Testis (tissue), 3 donors: ENCODE results near the gene C6orf136. TPM values are rescaled to one million over a fixed set of nuclear protein-coding genes. Genes with fewer than 3 reads are reported as not detected.

Experiments
- DNase-seq: peaks from one replicate; pipeline ENCODE4 v3.0.0-alpha.2; 2019
- H3K27ac ChIP-seq, 2 donors: fragments of 200-600 bp; sonication (generic); one replicate each; pipeline ENCODE4 v1.5.1; 2019
- H3K27me3 ChIP-seq: fragments of 200-600 bp; sonication (generic); one replicate; pipeline ENCODE4 v1.5.1; 2019
- H3K36me3 ChIP-seq: fragments of 200-600 bp; sonication (generic); one replicate; pipeline ENCODE4 v1.5.1; 2017; ENCODE audit warnings: low read depth; ENCODE audit errors: missing control alignments
- H3K4me1 ChIP-seq: fragments of 200-600 bp; sonication (generic); one replicate; pipeline ENCODE4 v1.5.1; 2019
- H3K4me3 ChIP-seq, 2 donors: fragments of 200-600 bp; sonication (generic); one replicate each; pipeline ENCODE4 v1.5.1; 2017 to 2019
- H3K9me3 ChIP-seq: fragments of 200-600 bp; sonication (generic); one replicate; pipeline ENCODE4 v1.5.1; 2017
- POLR2A ChIP-seq: fragments of 450-650 bp; IDR thresholded peaks from one replicate; pipeline ENCODE4 v1.6.1; 2017; ENCODE audit warnings: antibody characterized with exemption, mild to moderate bottlenecking, moderate library complexity
- WGBS, 2 donors: methylation state at CpG; one replicate each; pipeline ENCODE4 v1.1.5; 2018; 5-methylcytosine and 5-hydroxymethylcytosine counted together
- intact Hi-C: fragments of 100-400 bp; cut with DNase I; formaldehyde crosslinking; loops from one replicate; pipeline ENCODE4 v1.15.1; 2023; ENCODE audit warnings: low total_unique reads
- polyA plus RNA-seq: library from polyadenylated mRNA; stranded (reverse); fragments of 350-450 nt; fragmentation: Illumina TruSeq; extraction: RNeasy Lipid Tissue Mini Kit (QIAGEN cat#74804); gene quantifications from one replicate; pipeline ENCODE4 v1.2.3, GENCODE V29; 2014; ENCODE audit warnings: low read depth, low replicate concordance; ENCODE audit not compliant: insufficient read depth
- total RNA-seq, 2 donors: library from RNA; depleted of rRNA; stranded (reverse); fragments of >200 nt; gene quantifications; one replicate each; pipeline ENCODE4 v1.2.3, GENCODE V29; 2016
- TF ChIP-seq, protein P1 (sequence below), 3 experiments: fragments of 450-650 bp in 2 of 3; fragments of 200-600 bp in 1 of 3; sonication (generic) in 1 of 3; IDR thresholded peaks; one replicate each; pipeline ENCODE4 v1.5.1; 2016 to 2019; ENCODE audit warnings: antibody characterized with exemption in 3 of 3, mild to moderate bottlenecking in 2 of 3, moderate library complexity in 1 of 3

C6orf136 gene
- total and polyA plus RNA-seq, 3 donors from 2014 or later = 17.8 to 26.0 (median 22.0) TPM

DNA sequence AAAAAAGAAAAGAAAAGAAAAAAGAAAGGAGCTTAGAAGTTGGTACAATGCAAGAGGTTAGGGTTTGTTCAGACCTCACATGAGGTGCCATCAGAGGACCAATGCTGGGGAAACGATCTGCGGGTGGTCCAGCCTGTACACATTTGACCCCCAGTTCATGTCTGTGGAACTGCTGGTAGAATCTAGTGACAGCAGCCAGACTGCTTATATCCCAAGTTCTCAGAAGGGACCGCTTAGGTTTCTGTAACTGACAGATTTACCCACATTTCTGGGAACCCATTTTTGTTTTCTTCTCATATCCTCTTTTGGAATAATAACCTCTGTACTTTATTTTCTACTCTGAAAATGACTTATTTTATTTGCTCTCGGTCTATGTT is 34.8 kb downstream of the C6orf136 start:
- Histone ChIP-seq H3K27me3 (no peaks in the 10 kb centered on the region), H3K4me3 (no peak overlapping the region), H3K27ac (peak overlapping the region; percentile 89 to 94), H3K9me3 (no peaks in the 10 kb centered on the region), H3K4me1 (peaks cover 29% of the 10 kb centered on the region), H3K36me3 (no peaks in the 10 kb centered on the region)
- WGBS, 2 donors = 61 to 76% methylated on average over 4 of the region's 4 CpGs
- TF ChIP-seq, protein P1, sequence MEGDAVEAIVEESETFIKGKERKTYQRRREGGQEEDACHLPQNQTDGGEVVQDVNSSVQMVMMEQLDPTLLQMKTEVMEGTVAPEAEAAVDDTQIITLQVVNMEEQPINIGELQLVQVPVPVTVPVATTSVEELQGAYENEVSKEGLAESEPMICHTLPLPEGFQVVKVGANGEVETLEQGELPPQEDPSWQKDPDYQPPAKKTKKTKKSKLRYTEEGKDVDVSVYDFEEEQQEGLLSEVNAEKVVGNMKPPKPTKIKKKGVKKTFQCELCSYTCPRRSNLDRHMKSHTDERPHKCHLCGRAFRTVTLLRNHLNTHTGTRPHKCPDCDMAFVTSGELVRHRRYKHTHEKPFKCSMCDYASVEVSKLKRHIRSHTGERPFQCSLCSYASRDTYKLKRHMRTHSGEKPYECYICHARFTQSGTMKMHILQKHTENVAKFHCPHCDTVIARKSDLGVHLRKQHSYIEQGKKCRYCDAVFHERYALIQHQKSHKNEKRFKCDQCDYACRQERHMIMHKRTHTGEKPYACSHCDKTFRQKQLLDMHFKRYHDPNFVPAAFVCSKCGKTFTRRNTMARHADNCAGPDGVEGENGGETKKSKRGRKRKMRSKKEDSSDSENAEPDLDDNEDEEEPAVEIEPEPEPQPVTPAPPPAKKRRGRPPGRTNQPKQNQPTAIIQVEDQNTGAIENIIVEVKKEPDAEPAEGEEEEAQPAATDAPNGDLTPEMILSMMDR (IDR thresholded peaks at IDR 0.05) = no peak
- TF ChIP-seq POLR2A = no peak
- intact Hi-C loops = no loop called here
- no peak for DNase-seq

GRCh38 chr6:30682143-30683117 is 35.5 kb downstream of the C6orf136 start:
- no peak for TF ChIP-seq POLR2A
- TF ChIP-seq, protein P1 (IDR thresholded peaks at IDR 0.05) = no peak
- Histone ChIP-seq H3K4me1 (peaks cover 29% of the 10 kb centered on the region), H3K27ac (peak overlapping the region; percentile 89 to 94), H3K27me3 (no peaks in the 10 kb centered on the region), H3K4me3 (peak overlapping the region; percentile 68 to 76), H3K9me3 (no peaks in the 10 kb centered on the region), H3K36me3 (no peaks in the 10 kb centered on the region)
- DNase-seq = peak; percentile 62
- 43 to 51% methylated on average over 8 to 11 of the region's 11 CpGs for WGBS, 2 donors
- intact Hi-C loops = no loop called here

DNA sequence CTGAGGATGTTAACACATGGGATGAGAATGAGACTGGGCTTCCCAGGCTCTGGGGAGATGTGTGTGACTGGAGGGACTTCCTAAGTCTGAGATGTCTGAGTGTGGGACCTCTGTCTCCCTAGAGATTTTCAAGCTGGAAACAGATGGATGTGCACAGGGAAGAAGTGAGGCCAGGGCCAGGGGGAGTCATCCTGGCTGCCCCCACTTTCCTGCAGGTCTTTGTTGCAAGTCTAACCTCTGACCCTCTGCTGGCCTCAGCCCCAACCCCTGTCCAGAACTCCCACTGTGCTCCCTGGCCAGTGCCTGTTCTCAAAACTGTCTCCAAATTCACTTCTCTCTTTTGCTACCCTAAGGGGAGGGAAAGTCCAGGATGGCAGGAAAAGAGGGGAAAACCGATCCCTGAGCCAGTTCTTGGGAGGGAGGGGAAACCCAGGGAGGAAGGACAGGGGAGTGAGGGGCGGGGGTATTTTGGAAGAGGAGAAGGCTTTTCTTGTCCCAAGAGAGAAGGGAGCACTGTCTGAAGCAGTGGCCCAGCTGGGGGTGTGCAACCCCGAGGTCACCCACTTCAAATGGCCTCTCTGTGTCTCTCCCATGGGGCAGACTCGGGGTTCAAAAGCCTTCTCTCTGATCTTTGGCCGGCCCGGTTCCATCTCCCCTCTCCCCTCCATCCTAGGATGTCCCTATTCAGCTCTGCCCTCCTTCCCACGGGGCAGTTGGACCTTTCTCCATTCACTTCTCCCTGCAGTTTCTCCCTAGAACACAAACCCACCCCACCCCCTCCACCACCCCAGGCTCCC is 36.4 kb downstream of the C6orf136 start:
- 31 to 40% methylated on average over 7 of the region's 7 CpGs for WGBS, 2 donors
- no peaks in the 10 kb centered on the region for H3K9me3 ChIP-seq
- intact Hi-C loops = no loop called here
- H3K4me1 ChIP-seq = peaks cover 36% of the 10 kb centered on the region
- DNase-seq = no peak
- no peaks in the 10 kb centered on the region for H3K36me3 ChIP-seq
- H3K4me3 ChIP-seq = peak overlapping the region; percentile 68 to 76
- peak overlapping the region; percentile 89 to 94 for H3K27ac ChIP-seq
- H3K27me3 ChIP-seq = no peaks in the 10 kb centered on the region
- no peak for TF ChIP-seq POLR2A
- TF ChIP-seq, protein P1 (IDR thresholded peaks at IDR 0.05) = no peak

DNA sequence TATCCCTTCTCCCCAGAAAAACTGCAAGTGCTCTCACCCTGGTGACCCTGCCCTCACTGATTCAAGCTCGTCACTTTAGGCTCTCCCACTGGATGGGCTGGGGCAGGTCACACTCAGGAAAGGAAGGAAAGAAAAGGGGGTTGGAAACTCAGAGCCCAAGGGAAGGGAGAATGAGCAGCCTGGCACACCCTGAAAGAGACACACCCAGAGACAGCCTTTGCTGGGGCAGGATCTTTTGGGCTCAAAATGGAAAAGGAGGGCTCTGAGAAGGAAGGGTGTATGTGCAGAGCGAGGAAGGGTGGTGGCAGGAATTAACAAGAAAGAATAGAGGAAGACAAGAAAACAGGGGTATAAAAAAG is 37.0 kb downstream of the C6orf136 start:
- intact Hi-C loops = no loop called here
- no peaks in the 10 kb centered on the region for H3K9me3 ChIP-seq
- WGBS, 2 donors = 28 to 50% methylated on average over 2 of the region's 2 CpGs
- no peaks in the 10 kb centered on the region for H3K36me3 ChIP-seq
- H3K27ac ChIP-seq = peak overlapping the region; percentile 89 to 94
- TF ChIP-seq POLR2A = no peak
- TF ChIP-seq, protein P1 (IDR thresholded peaks at IDR 0.05) = no peak
- no peaks in the 10 kb centered on the region for H3K27me3 ChIP-seq
- peaks cover 38% of the 10 kb centered on the region for H3K4me1 ChIP-seq
- no peak for DNase-seq
- peak overlapping the region; percentile 68 to 76 for H3K4me3 ChIP-seq
